Adrenal gland (tissue), 12 donors: ENCODE measurements around the gene CDK14. TPM values are rescaled to one million over a fixed set of nuclear protein-coding genes. Genes with fewer than 3 reads are reported as not detected.

Source experiments
- DNase-seq, 7 donors: peaks; one replicate each; pipeline ENCODE4 v3.0.0-alpha.2; 2019 to 2020
- H3K27ac ChIP-seq, 5 donors: fragments of 200-600 bp; sonication (generic) in 4 of 5; 1 replicate in 3 of 5; 2 replicates in 2 of 5; pipeline versions ENCODE4 v1.5.1 to v1.8.0; 2016 to 2020; ENCODE audit warnings: mild to moderate bottlenecking in 1 of 5
- H3K27me3 ChIP-seq: fragments of 200-600 bp; 2 replicates; pipeline ENCODE4 v1.8.0; 2021
- H3K36me3 ChIP-seq, 2 donors: fragments of 200-600 bp; replicated peaks in 1 of 2; 1 replicate in 1 of 2; 2 replicates in 1 of 2; pipeline versions ENCODE4 v1.5.1 to v1.8.0; 2018 to 2022
- H3K4me1 ChIP-seq, 2 donors: fragments of 200-600 bp; replicated peaks in 1 of 2; 1 replicate in 1 of 2; 2 replicates in 1 of 2; pipeline versions ENCODE4 v1.5.1 to v1.8.0; 2018 to 2021
- H3K4me3 ChIP-seq, 4 donors: fragments of 200-600 bp; sonication (generic) in 3 of 4; one replicate each; pipeline ENCODE4 v1.5.1; 2016 to 2018
- H3K9me3 ChIP-seq, 3 donors: fragments of 200-600 bp; sonication (generic) in 1 of 3; replicated peaks in 1 of 3; 1 replicate in 2 of 3; 2 replicates in 1 of 3; pipeline versions ENCODE4 v1.5.1 to v1.8.0; 2016 to 2021
- POLR2A ChIP-seq, 2 donors: fragments of 450-650 bp; IDR thresholded peaks; one replicate each; pipeline ENCODE4 v1.6.1; 2017; ENCODE audit warnings: antibody characterized with exemption in 2 of 2, mild to moderate bottlenecking in 2 of 2, moderate library complexity in 1 of 2
- WGBS, 4 donors: extraction: QIAGEN DNeasy Blood & Tissue Kit in 2 of 4; methylation state at CpG; one replicate each; pipeline versions ENCODE4 v1.1.5 to v1.1.7; 2013 to 2017; 5-methylcytosine and 5-hydroxymethylcytosine counted together
- intact Hi-C, 2 donors: fragments of 100-400 bp; cut with DNase I; formaldehyde crosslinking; loops; one replicate each; pipeline versions ENCODE4 v1.14.1 to v1.15.0; 2022 to 2023
- polyA plus RNA-seq, 3 donors: library from polyadenylated mRNA; stranded (reverse); fragments of 200-250 nt in 2 of 3; fragments of 350-450 nt in 1 of 3; fragmentation: Illumina TruSeq in 1 of 3; extraction: RNeasy Lipid Tissue Mini Kit (QIAGEN cat#74804) in 1 of 3; gene quantifications; one replicate each; pipeline ENCODE4 v1.2.3, GENCODE V29; 2013 to 2014
- total RNA-seq, 9 donors: library from RNA; depleted of rRNA in 4 of 9; stranded (reverse); fragments of >200 nt in 4 of 9; fragments of 120-200 nt in 1 of 9; fragmentation: NEBNext Ultra II Directional in 1 of 9; extraction: Animal tissue kit (Norgen Biotek cat#: 25700) in 1 of 9; gene quantifications; one replicate each; pipeline versions ENCODE4 v1.1.0 to v1.2.4, GENCODE V29; 2013 to 2023
- TF ChIP-seq, protein P1 (sequence below), 6 experiments: fragments of 450-650 bp in 4 of 6; fragments of 200-600 bp in 2 of 6; sonication (generic) in 1 of 6; IDR thresholded peaks; 1 replicate in 5 of 6; 2 replicates in 1 of 6; pipeline versions ENCODE4 v1.5.1 to v1.8.0; 2016 to 2021; ENCODE audit warnings: antibody characterized with exemption in 6 of 6, mild to moderate bottlenecking in 2 of 6, moderate library complexity in 1 of 6
- donor health status: healthy with polysubstance abuse.
- donor health status: Bipolar disorder and iron deficiency.
- donor health status: DM: yes; HTN: yes; CAD: no.
- donor health status: DM: no; HTN: no; CAD: no.
- donor health status: DM: no; HTN: no; CAD: no.
- donor health status: DM: yes; HTN: yes; CAD: no.

Gene CDK14
- total and polyA plus RNA-seq, 12 donors, result 1.9 to 14.5 (median 7.6) TPM

GRCh38 chr7:91062713-91063112 is 466.6 kb downstream of the CDK14 start:
- no peaks in the 10 kb centered on the region for H3K4me1 ChIP-seq
- no peaks in the 10 kb centered on the region for H3K36me3 ChIP-seq
- DNase-seq, result no peak
- no peak overlapping the region for H3K27ac ChIP-seq
- H3K9me3 ChIP-seq, result no peaks in the 10 kb centered on the region
- H3K4me3 ChIP-seq, result no peak overlapping the region
- WGBS, 4 donors, result 75 to 95% (median 89%) methylated on average over 2 of the region's 2 CpGs
- intact Hi-C loops, result no loop called here
- H3K27me3 ChIP-seq, result no peaks in the 10 kb centered on the region
- TF ChIP-seq, protein P1, sequence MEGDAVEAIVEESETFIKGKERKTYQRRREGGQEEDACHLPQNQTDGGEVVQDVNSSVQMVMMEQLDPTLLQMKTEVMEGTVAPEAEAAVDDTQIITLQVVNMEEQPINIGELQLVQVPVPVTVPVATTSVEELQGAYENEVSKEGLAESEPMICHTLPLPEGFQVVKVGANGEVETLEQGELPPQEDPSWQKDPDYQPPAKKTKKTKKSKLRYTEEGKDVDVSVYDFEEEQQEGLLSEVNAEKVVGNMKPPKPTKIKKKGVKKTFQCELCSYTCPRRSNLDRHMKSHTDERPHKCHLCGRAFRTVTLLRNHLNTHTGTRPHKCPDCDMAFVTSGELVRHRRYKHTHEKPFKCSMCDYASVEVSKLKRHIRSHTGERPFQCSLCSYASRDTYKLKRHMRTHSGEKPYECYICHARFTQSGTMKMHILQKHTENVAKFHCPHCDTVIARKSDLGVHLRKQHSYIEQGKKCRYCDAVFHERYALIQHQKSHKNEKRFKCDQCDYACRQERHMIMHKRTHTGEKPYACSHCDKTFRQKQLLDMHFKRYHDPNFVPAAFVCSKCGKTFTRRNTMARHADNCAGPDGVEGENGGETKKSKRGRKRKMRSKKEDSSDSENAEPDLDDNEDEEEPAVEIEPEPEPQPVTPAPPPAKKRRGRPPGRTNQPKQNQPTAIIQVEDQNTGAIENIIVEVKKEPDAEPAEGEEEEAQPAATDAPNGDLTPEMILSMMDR (IDR thresholded peaks at IDR 0.05), result no peak
- TF ChIP-seq POLR2A (IDR thresholded peaks at IDR 0.05), result no peak

GRCh38 chr7:91064052-91064451 is 467.9 kb downstream of the CDK14 start:
- no peaks in the 10 kb centered on the region for H3K9me3 ChIP-seq
- no peak for DNase-seq
- H3K4me1 ChIP-seq, result no peaks in the 10 kb centered on the region
- 83 to 88% (median 86%) methylated on average over 2 of the region's 2 CpGs for WGBS, 4 donors
- intact Hi-C loops, result no loop called here
- no peak overlapping the region for H3K27ac ChIP-seq
- H3K27me3 ChIP-seq, result no peaks in the 10 kb centered on the region
- TF ChIP-seq, protein P1 (IDR thresholded peaks at IDR 0.05), result no peak
- no peak for TF ChIP-seq POLR2A (IDR thresholded peaks at IDR 0.05)
- H3K4me3 ChIP-seq, result no peak overlapping the region
- no peaks in the 10 kb centered on the region for H3K36me3 ChIP-seq

DNA sequence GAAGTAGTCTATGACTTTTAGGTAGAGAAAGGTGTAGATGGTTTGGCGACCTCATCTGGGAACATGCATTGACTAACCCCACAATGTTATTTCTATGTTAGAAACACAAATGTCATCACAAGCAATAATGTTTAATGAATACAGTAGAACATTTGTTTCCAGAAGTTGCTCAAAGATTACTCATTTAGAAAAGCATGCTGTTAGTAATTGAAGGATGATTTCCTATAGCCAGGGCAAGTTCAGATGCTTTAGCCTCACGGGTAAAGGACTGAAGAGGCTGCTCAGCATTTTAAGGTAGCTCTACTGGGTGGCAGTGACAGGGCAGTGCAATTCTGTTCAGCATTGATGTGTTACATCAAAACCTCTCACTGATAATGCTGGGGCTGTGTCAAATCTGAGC is 468.8 kb downstream of the CDK14 start:
- intact Hi-C loops, result no loop called here
- DNase-seq, result no peak
- WGBS, 4 donors, result 86 to 95% (median 87%) methylated on average over 2 of the region's 2 CpGs

DNA sequence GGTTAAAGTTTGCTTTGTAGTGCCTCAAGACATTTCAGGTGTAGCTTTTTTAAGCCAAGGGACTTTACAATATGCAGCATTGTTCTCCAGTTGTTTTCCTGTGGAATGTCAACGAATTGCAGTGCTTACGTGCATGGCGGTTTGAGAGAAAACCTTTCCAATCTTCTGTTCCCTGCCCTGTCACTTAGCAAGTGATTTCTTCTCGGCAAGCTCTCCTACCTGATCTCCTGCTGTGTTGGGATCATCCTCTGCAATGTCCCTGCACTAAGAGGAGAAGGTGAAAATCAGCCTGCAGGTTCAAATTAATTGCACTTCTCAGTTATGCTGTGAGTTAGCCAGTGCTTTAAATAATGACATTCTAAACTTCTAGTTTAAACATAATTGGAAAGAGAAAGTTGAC is 470.5 kb downstream of the CDK14 start:
- Histone ChIP-seq H3K4me3 (no peak overlapping the region), H3K27me3 (no peaks in the 10 kb centered on the region), H3K27ac (no peak overlapping the region), H3K9me3 (no peaks in the 10 kb centered on the region), H3K36me3 (no peaks in the 10 kb centered on the region), H3K4me1 (no peaks in the 10 kb centered on the region)
- TF ChIP-seq POLR2A (IDR thresholded peaks at IDR 0.05), result no peak
- TF ChIP-seq, protein P1 (IDR thresholded peaks at IDR 0.05), result no peak
- 74 to 82% (median 78%) methylated on average over 4 of the region's 4 CpGs for WGBS, 4 donors
- intact Hi-C loops, result no loop called here
- DNase-seq, result no peak

More for the DNA sequence above, 468.8 kb downstream of the CDK14 start:
- Histone ChIP-seq H3K4me3 (no peak overlapping the region), H3K36me3 (no peaks in the 10 kb centered on the region), H3K4me1 (no peaks in the 10 kb centered on the region), H3K27me3 (no peaks in the 10 kb centered on the region), H3K27ac (no peak overlapping the region), H3K9me3 (no peaks in the 10 kb centered on the region)
- TF ChIP-seq, protein P1 (IDR thresholded peaks at IDR 0.05), result no peak
- no peak for TF ChIP-seq POLR2A (IDR thresholded peaks at IDR 0.05)
